ENCODE data around the gene NOXA1. TPM values are rescaled to one million over a fixed set of nuclear protein-coding genes. Genes with fewer than 3 reads are reported as not detected.

Gene NOXA1
- total and polyA plus RNA-seq, 2 of the 8 experiments (the other 6 are each of a cell fraction or from before 2014, with no cell fraction given): 0.34 to 0.91 TPM

GRCh38 chr9:137461316-137461662, 38.1 kb downstream of the NOXA1 start:
- H2BK12ac ChIP-seq (ENCODE audit: low read depth, low read length): peak overlapping the region; percentile 80; the same call in 1 of the 2 replicates
- H3K23ac ChIP-seq (ENCODE audit: insufficient read length): no peak overlapping the region
- peaks cover 0 to 18% (median 8%) of the 10 kb centered on the region in 4 experiments; a peak in 6 of 7 replicates for H3K4me1 ChIP-seq (replicated peaks in 1 of 4; ENCODE audit: control insufficient read depth in 3 of 4, insufficient read depth in 4 of 4, low read length in 3 of 4)
- FAIRE-seq (no peak), DNase-seq (ENCODE audit: low read depth in 1 of 2, low spot score in 2 of 2) (no peak)
- no peak overlapping the region for H3K56ac ChIP-seq (replicated peaks; ENCODE audit: insufficient read length, low read depth, low read length)
- no peak overlapping the region for H3K27ac ChIP-seq (ENCODE audit: low read depth, low read length)
- H3K23me2 ChIP-seq (ENCODE audit: low read depth, low read length): peaks cover 8% of the 10 kb centered on the region; the same call in 1 of the 2 replicates
- H4K8ac ChIP-seq (ENCODE audit: extremely low read depth, insufficient read depth, low read length): no peak overlapping the region
- no peak overlapping the region for H3K4me3 ChIP-seq (ENCODE audit: extremely low read depth in 1 of 4, insufficient read depth in 2 of 4, low read depth in 3 of 4, low read length in 4 of 4)
- no peak overlapping the region for H3K9ac ChIP-seq (replicated peaks in 1 of 4; ENCODE audit: extremely low read depth in 1 of 4, low read depth in 3 of 4, low read length in 3 of 4)
- no peak overlapping the region for H2BK15ac ChIP-seq (ENCODE audit: low read length)
- no peak overlapping the region for H4K91ac ChIP-seq (replicated peaks; ENCODE audit: insufficient read length, low read length)
- no peak overlapping the region for H3K18ac ChIP-seq (ENCODE audit: extremely low read depth, low read length)
- no peaks in the 10 kb centered on the region; a peak in 1 of 4 replicates for H3K79me2 ChIP-seq (ENCODE audit: control insufficient read depth in 1 of 2, insufficient read depth in 2 of 2, low read length in 2 of 2)
- ChIA-PET POLR2A (ENCODE audit: partially characterized antibody) (no interaction called here), CTCF (ENCODE audit: partially characterized antibody) (interaction anchor here (1.0 kb wide), 1 partner anchor 18 kb away, joined by 3 read pairs; no protein-coding TSS in a partner anchor)
- TF ChIP-seq E2F6 (IDR thresholded peaks at IDR 0.05): no peak
- no peak overlapping the region for H3K14ac ChIP-seq (ENCODE audit: insufficient read length)
- peaks cover 0 to 12% of the 10 kb centered on the region in 2 experiments for H4K20me1 ChIP-seq (replicated peaks in 1 of 2; ENCODE audit: control insufficient read depth in 1 of 2, insufficient read depth in 2 of 2, low read length in 2 of 2)
- 91% methylated on average over 5 of the region's 21 CpGs; no CpG with 5 or more reads in 1 of the 2 experiments for WGBS, 2 experiments (ENCODE audit: extremely low coverage in 1 of 2, insufficient coverage in 1 of 2, insufficient read length in 1 of 2, insufficient replicate concordance in 2 of 2, low coverage in 1 of 2, low lambda C conversion rate in 2 of 2, missing lambda C conversion rate in 1 of 2)
- H2AFZ ChIP-seq (ENCODE audit: low read length): no peak overlapping the region
- H2BK120ac ChIP-seq (replicated peaks; ENCODE audit: low read depth, low read length): no peak overlapping the region
- no peak overlapping the region for H4K5ac ChIP-seq (ENCODE audit: insufficient read length, low read depth, low read length)
- peaks cover 0 to 19% (median 13%) of the 10 kb centered on the region in 4 experiments; a peak in 5 of 7 replicates for H3K27me3 ChIP-seq (replicated peaks in 1 of 4; ENCODE audit: control insufficient read depth in 3 of 4, extremely low read depth in 1 of 4, insufficient read depth in 3 of 4, low read length in 3 of 4)
- H2BK5ac ChIP-seq (ENCODE audit: low read depth, low read length): no peak overlapping the region
- H3K9me3 ChIP-seq (ENCODE audit: insufficient read depth in 2 of 2, low read depth in 1 of 2, low read length in 1 of 2): no peaks in the 10 kb centered on the region; a peak in 1 of 4 replicates
- H3K4ac ChIP-seq (replicated peaks; ENCODE audit: insufficient read length, low read depth, low read length): no peak overlapping the region
- H3K36me3 ChIP-seq (ENCODE audit: control insufficient read depth in 2 of 4, insufficient read depth in 4 of 4, low read length in 3 of 4): peaks cover 0 to 4% (median 3%) of the 10 kb centered on the region in 4 experiments; a peak in 5 of 8 replicates
- no peak overlapping the region for H2BK20ac ChIP-seq (ENCODE audit: low read length)
- H3K79me1 ChIP-seq (ENCODE audit: low read depth, low read length): peaks cover 3% of the 10 kb centered on the region; the same call in 1 of the 2 replicates
- peak overlapping the region; percentile 75; the same call in 1 of the 2 replicates for H2AK5ac ChIP-seq (ENCODE audit: low read depth, low read length)
- H3K4me2 ChIP-seq (ENCODE audit: insufficient read depth in 1 of 2, low read depth in 2 of 2, low read length in 2 of 2): peak overlapping the region; percentile 22 to 44; a peak in 1 of 4 replicates
